ENCODE data around the gene TMEM92. TPM values are rescaled to one million over a fixed set of nuclear protein-coding genes. Genes with fewer than 3 reads are reported as not detected.

The TMEM92 gene
- total RNA-seq = not detected
- long read RNA-seq = 0 reads

DNA sequence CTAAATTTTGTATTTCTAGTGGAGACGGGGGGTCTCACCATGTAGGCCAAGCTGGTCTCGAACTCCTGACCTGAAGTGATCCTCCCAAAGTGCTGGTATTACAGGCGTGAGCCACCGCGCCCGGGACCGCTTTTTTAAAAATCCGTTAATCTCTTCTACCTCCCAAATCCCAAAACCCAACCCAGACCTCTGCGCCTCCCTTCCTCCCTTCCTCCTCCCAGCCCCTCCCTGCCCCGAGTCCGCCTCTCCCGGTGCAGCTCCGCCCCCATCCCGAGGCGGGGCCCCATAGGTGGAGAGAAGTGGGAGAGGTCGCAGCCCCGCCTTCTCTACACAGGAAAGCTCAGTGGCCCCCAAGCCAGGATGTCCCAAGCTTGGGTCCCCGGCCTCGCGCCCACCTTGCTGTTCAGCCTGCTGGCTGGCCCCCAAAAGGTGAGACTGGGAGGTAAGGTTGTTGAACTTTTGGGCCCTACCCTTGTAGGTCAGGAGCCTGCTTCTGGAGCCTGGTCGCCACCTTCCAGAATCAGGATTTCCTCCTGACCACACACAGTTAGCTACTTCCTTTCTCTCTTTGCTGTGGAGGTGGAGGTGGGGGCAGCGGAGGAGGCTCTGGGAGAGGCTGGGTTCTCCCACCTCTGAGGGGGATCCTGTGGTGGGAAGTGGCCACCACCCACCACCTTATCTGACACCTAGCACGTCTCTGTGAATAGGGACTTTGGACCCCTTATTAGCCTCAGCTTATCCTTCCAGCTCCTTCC lies at the start of gene TMEM92:
Gene TMEM92 (plus strand): TSS at position 325 of the 755 bp plus-strand sequence. CDS start 36 bp downstream, at position 361.
- no peak for DNase-seq (ENCODE audit: low spot score)
- intact Hi-C loops (cut with DNase I) = no loop called here

GRCh38 chr17:50225701-50226240 lies 48.5 kb upstream of the TMEM92 start:
- DNase-seq (ENCODE audit: low spot score) = no peak
- intact Hi-C loops (cut with DNase I) = no loop called here

DNA sequence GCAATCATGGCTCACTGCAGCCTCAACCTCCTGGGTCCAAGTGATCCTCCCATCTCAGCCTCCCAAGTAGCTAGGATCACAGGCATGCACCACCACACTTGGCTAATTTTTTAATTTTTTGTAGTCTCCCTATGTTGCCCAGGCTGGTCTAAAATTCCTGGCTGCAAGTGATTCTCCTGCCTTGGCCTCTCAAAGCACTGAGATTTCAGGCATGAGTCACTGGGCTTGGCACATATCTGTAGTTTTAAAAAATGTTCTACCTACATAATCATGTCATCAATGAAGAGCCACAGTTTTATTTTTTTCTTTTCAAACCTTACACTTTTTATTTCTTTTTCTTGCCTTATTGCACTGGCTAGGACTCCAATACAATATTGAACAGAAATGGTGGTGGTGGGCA lies 39.7 kb upstream of the TMEM92 start:
- intact Hi-C loops (cut with DNase I) = no loop called here
- DNase-seq (ENCODE audit: low spot score) = no peak

GRCh38 chr17:50237901-50238300 lies 36.4 kb upstream of the TMEM92 start:
- DNase-seq (ENCODE audit: low spot score) = no peak
- intact Hi-C loops (cut with DNase I) = no loop called here

- intact Hi-C loops (cut with DNase I) = no loop called here
- DNase-seq (ENCODE audit: low spot score) = no peak
These were observed 35.5 kb upstream of the TMEM92 start for GRCh38 chr17:50238601-50239280.

- no peak for DNase-seq (ENCODE audit: low spot score)
- intact Hi-C loops (cut with DNase I) = no loop called here
These were observed 34.3 kb upstream of the TMEM92 start for GRCh38 chr17:50239937-50240336.

DNA sequence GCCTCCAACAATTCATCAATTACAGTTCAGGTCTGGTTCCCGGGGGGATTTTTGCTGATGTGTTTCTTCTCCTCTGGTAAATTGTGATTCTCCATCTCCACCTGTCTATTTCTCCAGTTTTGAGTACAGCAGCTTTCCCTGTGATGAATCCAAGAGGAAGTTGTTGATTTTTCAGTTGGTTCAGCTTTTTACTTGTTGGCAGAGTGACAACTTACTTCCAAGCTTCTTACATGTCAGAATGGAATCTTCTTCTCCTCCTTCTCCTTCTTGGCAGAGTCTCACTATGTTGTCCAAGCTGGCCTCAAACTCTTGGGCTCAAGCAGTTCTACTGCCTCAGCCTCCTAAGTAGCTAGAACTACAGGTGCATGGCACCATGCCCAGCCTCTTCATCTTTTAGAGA lies 33.4 kb upstream of the TMEM92 start:
- intact Hi-C loops (cut with DNase I) = no loop called here
- DNase-seq (ENCODE audit: low spot score) = no peak

GRCh38 chr17:50241431-50241830 lies 32.8 kb upstream of the TMEM92 start:
- DNase-seq (ENCODE audit: low spot score) = no peak
- intact Hi-C loops (cut with DNase I) = no loop called here

- DNase-seq (ENCODE audit: low spot score) = no peak
- intact Hi-C loops (cut with DNase I) = no loop called here
These were observed 29.5 kb upstream of the TMEM92 start for GRCh38 chr17:50244771-50245170.

DNA sequence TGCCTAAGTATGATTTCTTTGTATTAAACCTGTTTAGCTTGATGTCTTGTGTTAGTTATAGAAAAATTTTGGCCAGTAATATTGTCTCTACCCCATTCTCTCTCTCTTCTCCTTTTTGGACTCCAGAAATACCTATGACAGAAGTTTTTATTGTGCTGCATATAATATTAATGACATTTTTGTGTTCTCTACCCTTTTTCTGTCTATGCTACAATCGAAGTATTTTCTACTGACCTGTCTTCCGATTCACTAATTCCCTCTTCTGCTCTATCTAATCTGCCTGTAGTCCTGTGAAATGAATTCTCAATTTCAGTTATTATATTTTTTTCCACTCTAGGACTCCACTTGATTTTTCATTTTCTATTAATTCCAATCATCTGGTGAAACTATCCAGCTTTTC lies 26.0 kb upstream of the TMEM92 start:
- intact Hi-C loops (cut with DNase I) = no loop called here
- no peak for DNase-seq (ENCODE audit: low spot score)

DNA sequence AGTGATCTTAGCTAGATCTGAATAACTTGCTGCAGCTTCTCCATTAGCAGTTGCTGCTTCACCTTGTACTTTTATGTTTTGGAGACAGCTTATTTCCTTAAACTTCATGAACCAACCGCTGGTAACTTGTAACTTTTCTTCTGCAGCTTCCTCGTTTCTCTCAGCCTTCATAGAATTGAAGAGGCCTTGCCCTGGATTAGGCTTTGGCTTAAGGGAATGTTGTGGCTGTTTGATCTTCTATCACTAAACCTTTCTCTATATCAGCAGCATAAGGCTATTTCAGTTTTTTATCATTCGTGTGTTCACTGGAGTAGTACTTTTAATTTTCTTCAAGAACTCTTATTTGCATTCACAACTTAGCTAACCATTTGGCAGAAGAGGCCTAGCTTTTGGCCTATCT lies 21.5 kb upstream of the TMEM92 start:
- DNase-seq (ENCODE audit: low spot score) = no peak
- intact Hi-C loops (cut with DNase I) = no loop called here

DNA sequence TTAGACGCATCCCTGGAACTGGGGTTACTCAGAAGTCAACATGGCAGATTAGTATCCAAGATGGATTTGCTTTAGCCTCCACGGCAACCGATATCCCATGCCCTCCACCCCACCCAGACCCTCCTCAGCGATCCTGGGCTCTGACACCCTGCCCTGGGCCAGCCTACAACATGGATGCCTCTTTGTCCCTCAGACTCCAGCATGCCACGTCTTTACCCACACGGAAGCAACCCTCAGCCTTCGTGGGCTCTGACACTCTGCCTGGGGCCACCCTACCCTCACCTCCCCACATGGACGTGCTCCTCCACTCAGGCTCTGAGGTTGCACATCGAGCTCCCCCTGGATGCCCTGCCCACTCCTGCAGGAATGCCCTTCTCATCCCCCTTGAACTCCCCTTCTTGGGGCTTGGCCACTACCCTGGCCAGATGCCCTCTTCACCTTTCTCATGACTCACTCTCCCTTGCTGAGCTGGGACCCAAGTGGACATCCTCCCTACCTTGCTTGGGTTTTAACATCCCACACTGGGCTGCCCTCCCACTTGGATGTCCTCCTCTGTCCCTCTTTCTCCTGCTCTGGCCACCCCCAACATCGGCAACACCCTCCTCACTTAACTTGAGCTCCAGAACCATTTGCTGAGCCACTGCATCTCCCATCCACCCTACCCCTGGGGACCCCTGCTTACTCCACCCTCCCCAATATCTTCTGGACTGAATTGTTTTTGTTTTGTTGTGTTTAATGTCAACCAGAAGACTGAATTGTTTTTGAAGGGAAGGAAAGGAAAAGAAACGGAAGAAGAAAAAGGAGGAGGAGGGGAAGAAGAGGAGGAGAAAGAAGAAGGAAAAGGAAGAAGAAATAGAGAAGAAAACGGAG lies 18.3 kb upstream of the TMEM92 start:
- DNase-seq (ENCODE audit: low spot score) = peak; percentile 70
- intact Hi-C loops (cut with DNase I) = no loop called here

DNA sequence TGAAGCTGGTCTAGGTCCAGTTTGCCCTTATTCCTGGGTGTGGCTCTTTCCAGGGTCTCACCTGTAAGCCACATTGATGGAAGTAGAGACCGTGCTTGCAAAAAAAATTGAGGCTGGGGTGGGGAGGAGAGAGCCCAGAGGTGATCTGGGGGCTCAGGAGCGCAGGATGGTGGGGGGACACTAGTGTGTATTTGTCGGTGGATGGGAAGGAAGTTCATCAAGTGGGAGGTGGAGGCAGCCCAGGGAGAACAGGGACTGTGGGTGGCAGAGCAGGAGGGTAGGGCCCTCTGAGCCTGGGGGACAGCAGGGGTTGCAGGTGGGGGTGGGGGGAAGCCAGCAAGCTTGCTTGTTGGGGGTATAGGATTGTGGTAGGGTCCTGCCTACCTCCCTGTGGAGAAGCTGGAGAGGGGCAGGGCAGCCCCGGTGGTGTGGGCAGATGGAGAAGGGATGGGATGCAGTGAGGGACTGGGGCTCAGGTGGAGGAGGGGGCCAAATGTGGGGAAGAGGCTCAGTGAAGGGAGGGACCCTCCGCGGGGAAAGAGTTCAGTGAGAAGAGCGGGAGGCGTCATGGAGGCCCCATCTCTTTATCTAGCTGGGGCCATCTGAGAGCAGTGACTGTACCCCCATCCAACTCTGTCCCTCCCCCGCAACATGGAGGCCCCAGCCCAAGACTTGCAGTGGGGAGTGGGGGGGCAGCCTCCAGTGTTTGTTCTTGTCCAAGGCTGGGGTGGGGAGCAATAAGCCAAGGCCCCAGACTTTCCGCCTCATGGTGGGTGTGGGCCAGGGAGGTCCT lies 17.2 kb upstream of the TMEM92 start:
- DNase-seq (ENCODE audit: low spot score) = no peak
- intact Hi-C loops (cut with DNase I) = no loop called here

DNA sequence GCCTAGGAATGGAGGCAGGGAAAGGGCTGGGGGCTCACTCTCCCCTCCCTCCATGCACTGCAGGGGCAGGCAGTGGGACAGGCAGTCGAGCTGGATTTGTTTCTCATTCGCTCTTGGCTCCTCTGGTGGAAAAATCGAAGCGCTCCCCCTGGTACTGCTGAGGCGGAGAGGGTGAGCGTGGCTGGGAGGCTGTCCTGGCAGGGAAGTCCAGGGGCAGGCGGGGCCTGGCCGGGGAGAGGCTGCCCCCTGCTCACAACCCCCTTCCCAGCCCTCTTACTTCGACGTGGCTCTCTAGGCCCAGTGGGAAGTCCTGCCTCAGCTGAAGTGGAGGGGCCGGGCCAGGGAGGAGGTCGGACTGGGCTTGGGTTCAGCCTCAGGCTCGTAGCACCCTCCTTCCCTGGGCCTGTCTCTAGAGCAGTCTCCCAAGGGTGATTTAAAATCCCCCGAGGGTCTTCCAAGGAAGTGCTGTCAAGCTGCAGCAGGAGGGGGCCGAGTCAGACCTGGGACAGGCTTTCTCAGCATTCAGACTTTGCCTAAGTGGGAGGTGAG lies 16.5 kb upstream of the TMEM92 start:
- intact Hi-C loops (cut with DNase I) = no loop called here
- DNase-seq (ENCODE audit: low spot score) = peak; percentile 72

GRCh38 chr17:50258647-50259476 lies 15.4 kb upstream of the TMEM92 start:
- DNase-seq (ENCODE audit: low spot score) = peak; percentile 65
- intact Hi-C loops (cut with DNase I) = no loop called here

GRCh38 chr17:50259477-50260324 lies 14.6 kb upstream of the TMEM92 start:
- intact Hi-C loops (cut with DNase I) = no loop called here
- DNase-seq (ENCODE audit: low spot score) = peak; percentile 69

- DNase-seq (ENCODE audit: low spot score) = peak; percentile 35
- intact Hi-C loops (cut with DNase I) = no loop called here
These were observed 13.8 kb upstream of the TMEM92 start for GRCh38 chr17:50260501-50260911.
